ENCODE measurements around the gene LILRA5.
A peak's percentile ranks its signal among the peaks of the same experiment; 100 is the strongest.
"Not testable (repeated sequence)": the region's sequence is repeated elsewhere in the genome, so short reads cannot be mapped to it uniquely, and the experiment has no call there.

The LILRA5 gene

GRCh38 chr19:54271587-54271986 lies 41.4 kb downstream of the LILRA5 start:
- not testable (repeated sequence) for DNase-seq

DNA sequence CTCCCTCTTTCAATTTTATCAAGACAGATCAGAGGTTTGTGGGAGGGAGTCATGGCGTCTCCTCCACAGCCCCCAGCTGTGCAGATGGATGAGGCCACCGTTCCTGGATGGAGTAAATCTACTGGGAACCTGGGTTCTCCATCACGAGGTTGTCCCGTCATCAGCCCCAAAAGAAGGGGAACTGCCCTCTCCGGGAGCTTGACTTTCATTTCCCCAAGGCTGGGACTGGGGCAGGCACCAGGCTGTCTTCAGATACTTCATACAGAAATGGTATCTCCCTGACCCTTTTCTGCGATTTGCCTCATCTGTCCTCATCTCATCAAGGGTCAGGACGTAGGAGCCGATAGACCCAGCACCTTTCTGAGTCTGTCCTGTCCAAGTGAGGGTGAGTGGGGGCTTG lies 41.9 kb downstream of the LILRA5 start:
- no peak for DNase-seq

DNA sequence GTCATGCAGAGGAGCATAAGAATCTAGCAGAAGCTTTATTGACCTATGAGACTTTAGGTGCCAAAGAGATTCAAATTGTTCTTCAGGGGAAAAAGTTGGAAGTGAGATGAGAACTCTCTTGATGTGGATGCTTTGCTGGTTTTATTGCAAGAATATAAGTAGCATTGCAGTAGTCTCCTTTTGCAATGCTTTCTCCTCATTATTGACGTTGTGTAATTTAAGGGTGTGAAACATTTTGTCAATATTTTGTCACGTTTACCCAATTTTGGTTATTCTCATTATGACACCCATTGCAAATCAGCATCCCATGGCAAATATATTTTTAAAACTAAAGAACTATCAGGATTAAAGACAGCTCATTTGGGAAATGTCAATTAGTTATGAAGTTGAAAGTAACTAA lies 44.0 kb downstream of the LILRA5 start:
- no peak for DNase-seq

GRCh38 chr19:54266133-54266532 lies 46.8 kb downstream of the LILRA5 start:
- DNase-seq = peak; percentile 14 to 55 (median 28)

- DNase-seq = no peak
Observed at GRCh38 chr19:54262470-54262869, 50.5 kb downstream of the LILRA5 start.

DNA sequence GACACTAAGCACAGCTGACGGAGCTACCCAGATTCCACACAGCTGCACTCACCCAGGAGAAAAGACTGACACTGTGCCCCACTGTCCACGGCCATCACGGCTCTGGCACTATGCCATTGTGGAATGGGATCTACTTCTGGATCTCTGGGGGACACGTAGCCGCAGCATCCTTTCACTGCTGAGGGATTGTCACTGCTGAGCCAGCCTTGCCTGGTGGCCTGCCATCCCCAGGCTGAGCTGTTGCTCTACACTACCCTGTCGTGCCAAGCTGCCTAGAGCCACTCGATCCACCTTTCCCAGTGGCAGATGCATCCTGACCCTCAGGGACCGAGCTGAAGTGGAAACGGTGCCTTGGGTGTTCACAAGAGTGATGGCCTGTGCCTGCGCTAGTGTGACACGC lies 50.9 kb downstream of the LILRA5 start:
- no peak for DNase-seq

DNA sequence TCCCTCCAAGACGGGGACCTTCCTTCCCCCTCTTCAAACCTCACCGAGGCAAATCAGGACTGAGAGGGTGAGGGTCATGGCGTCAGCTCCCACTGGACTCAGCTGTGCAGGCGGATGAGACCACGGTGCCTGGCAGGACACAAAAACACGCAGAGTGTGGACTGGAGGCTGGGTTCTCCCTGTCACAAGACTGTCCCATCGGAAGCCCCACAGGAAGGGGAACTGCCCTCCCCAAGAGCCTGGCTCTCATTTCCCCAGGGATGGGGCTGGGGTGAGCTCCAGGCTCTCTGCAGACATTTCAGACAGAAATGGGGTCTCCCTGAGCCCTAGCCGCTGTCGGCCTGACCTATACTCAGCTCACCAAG lies 55.9 kb downstream of the LILRA5 start, which contains the start of gene LILRB5:
TSS of gene LILRB5 (minus strand) at position 158 of the 365 bp plus-strand sequence. CDS start at position 78, 80 bp downstream.
- DNase-seq = no peak
